HEK293 (cell line): Measurements from ENCODE around the gene TASP1.

Experiments
- CTCF ChIA-PET: fragments of 350-600 bp; formaldehyde crosslinking; extraction: SDS; loops from one replicate; lab custom pipeline; 2021; ENCODE audit warnings: antibody characterized with exemption; lab: Yijun Ruan, JAX
- POLR2A ChIA-PET: fragments of 300-600 bp; formaldehyde crosslinking; extraction: SDS; loops from one replicate; lab custom pipeline; 2020; ENCODE audit warnings: antibody characterized with exemption, inconsistent platforms; lab: Yijun Ruan, JAX
- H3K27ac ChIP-seq: fragments of 200-500 bp; sonication (Bioruptor generic); 2 replicates; pipeline ENCODE4 v1.5.1; 2014; ENCODE audit warnings: low read depth, low read length, control low read depth, inconsistent platforms; ENCODE audit errors: extremely low read depth
- H3K36me3 ChIP-seq, 2 experiments: fragments of 200-500 bp in 1 of 2; sonication (Bioruptor generic) in 1 of 2; 1 replicate in 1 of 2; 2 replicates in 1 of 2; pipeline ENCODE4 v1.5.1; 2014 to 2017; ENCODE audit warnings: inconsistent platforms in 2 of 2, low read length in 2 of 2; ENCODE audit not compliant: control insufficient read depth in 2 of 2, insufficient read depth in 1 of 2
- H3K4me1 ChIP-seq: fragments of 200-500 bp; sonication (Bioruptor generic); 2 replicates; pipeline ENCODE4 v1.5.1; 2014; ENCODE audit warnings: mild to moderate bottlenecking, low read length, inconsistent platforms; ENCODE audit not compliant: control insufficient read depth, insufficient read depth
- H3K4me3 ChIP-seq: 2 replicates; pipeline ENCODE4 v1.5.1; 2011; ENCODE audit warnings: low read depth, mild to moderate bottlenecking, control low read depth, low read length, moderate library complexity
- H3K9me3 ChIP-seq: fragments of 200-500 bp; sonication (Bioruptor generic); 2 replicates; pipeline ENCODE4 v1.5.1; 2014; ENCODE audit warnings: low read depth, low read length, inconsistent platforms; ENCODE audit not compliant: control insufficient read depth, insufficient read depth
- CTCF ChIP-seq: fragments of 450-650 bp; formaldehyde crosslinking; IDR thresholded peaks from 2 replicates; pipeline ENCODE4 v1.5.1; 2016; ENCODE audit warnings: missing biosample characterization, missing genetic modification characterization
- HOXA7 ChIP-seq: sonication (generic); formaldehyde crosslinking; IDR thresholded peaks from 2 replicates; pipeline ENCODE4 v1.8.1; 2022; ENCODE audit warnings: missing genetic modification reagents, borderline replicate concordance
- MYNN ChIP-seq: fragments of 450-650 bp; formaldehyde crosslinking; IDR thresholded peaks from 2 replicates; pipeline ENCODE4 v1.5.1; 2016; ENCODE audit warnings: missing biosample characterization, missing genetic modification characterization, borderline replicate concordance
- PATZ1 ChIP-seq: fragments of 450-650 bp; formaldehyde crosslinking; IDR thresholded peaks from 2 replicates; pipeline ENCODE4 v1.5.1; 2016; ENCODE audit warnings: missing biosample characterization, missing genetic modification characterization
- PRDM4 ChIP-seq: fragments of 450-650 bp; formaldehyde crosslinking; IDR thresholded peaks from 2 replicates; pipeline ENCODE4 v1.5.1; 2017; ENCODE audit warnings: missing biosample characterization, missing genetic modification characterization
- TCF7L2 ChIP-seq: IDR thresholded peaks from 2 replicates; pipeline ENCODE4 v1.6.1; 2011; ENCODE audit warnings: low read depth, mild to moderate bottlenecking, inconsistent platforms, low read length, moderate library complexity, borderline replicate concordance
- ZBTB17 ChIP-seq: fragments of 450-650 bp; formaldehyde crosslinking; IDR thresholded peaks from 2 replicates; pipeline ENCODE4 v1.5.1; 2016; ENCODE audit warnings: missing biosample characterization, missing genetic modification characterization
- ZBTB20 ChIP-seq: fragments of 450-650 bp; formaldehyde crosslinking; IDR thresholded peaks from 2 replicates; pipeline ENCODE4 v1.5.1; 2016; ENCODE audit warnings: missing biosample characterization, missing genetic modification characterization
- ZEB2 ChIP-seq: fragments of 450-650 bp; formaldehyde crosslinking; IDR thresholded peaks from 2 replicates; pipeline ENCODE4 v1.5.1; 2016; ENCODE audit warnings: missing biosample characterization, missing genetic modification characterization
- ZNF302 ChIP-seq: fragments of 450-650 bp; formaldehyde crosslinking; IDR thresholded peaks from 2 replicates; pipeline ENCODE4 v1.5.1; 2016; ENCODE audit warnings: missing biosample characterization, missing genetic modification characterization, low read depth
- ZNF311 ChIP-seq: fragments of 450-650 bp; formaldehyde crosslinking; IDR thresholded peaks from 2 replicates; pipeline ENCODE4 v1.5.1; 2017; ENCODE audit warnings: missing biosample characterization, missing genetic modification characterization, borderline replicate concordance
- ZNF335 ChIP-seq: fragments of 450-650 bp; formaldehyde crosslinking; conservative IDR thresholded peaks from 2 replicates; pipeline ENCODE4 v1.5.1; 2016; ENCODE audit warnings: missing biosample characterization, missing genetic modification characterization
- ZNF341 ChIP-seq: fragments of 450-650 bp; formaldehyde crosslinking; IDR thresholded peaks from 2 replicates; pipeline ENCODE4; 2016; ENCODE audit warnings: low read depth, missing biosample characterization, missing genetic modification characterization
- ZNF404 ChIP-seq: fragments of 450-650 bp; formaldehyde crosslinking; IDR thresholded peaks from 2 replicates; pipeline ENCODE4 v1.5.1; 2017; ENCODE audit warnings: missing biosample characterization, missing genetic modification characterization
- ZNF426 ChIP-seq: fragments of 450-650 bp; formaldehyde crosslinking; IDR thresholded peaks from 2 replicates; pipeline ENCODE4 v1.5.1; 2017; ENCODE audit warnings: missing biosample characterization, missing genetic modification characterization, mild to moderate bottlenecking, inconsistent platforms, moderate library complexity
- ZNF518A ChIP-seq: fragments of 450-650 bp; formaldehyde crosslinking; conservative IDR thresholded peaks from 2 replicates; pipeline ENCODE4 v1.5.1; 2016; ENCODE audit warnings: low read depth, missing biosample characterization, missing genetic modification characterization
- ZNF521 ChIP-seq: fragments of 450-650 bp; formaldehyde crosslinking; IDR thresholded peaks from 2 replicates; pipeline ENCODE4 v1.5.1; 2017; ENCODE audit warnings: missing biosample characterization, mild to moderate bottlenecking, missing genetic modification characterization
- ZNF548 ChIP-seq: fragments of 450-650 bp; formaldehyde crosslinking; IDR thresholded peaks from 2 replicates; pipeline ENCODE4 v1.5.1; 2016; ENCODE audit warnings: missing biosample characterization, missing genetic modification characterization
- ZNF555 ChIP-seq: fragments of 450-650 bp; formaldehyde crosslinking; conservative IDR thresholded peaks from 2 replicates; pipeline ENCODE4 v1.5.1; 2017; ENCODE audit warnings: missing biosample characterization, mild to moderate bottlenecking, missing genetic modification characterization, inconsistent platforms
- ZNF561 ChIP-seq: fragments of 450-650 bp; IDR thresholded peaks from 2 replicates; pipeline ENCODE4 v1.5.1; 2018; ENCODE audit warnings: missing biosample characterization, missing genetic modification characterization, borderline replicate concordance
- ZNF791 ChIP-seq: fragments of 450-650 bp; formaldehyde crosslinking; IDR thresholded peaks from 2 replicates; pipeline ENCODE4 v1.5.1; 2016; ENCODE audit warnings: missing biosample characterization, missing genetic modification characterization

The TASP1 gene

GRCh38 chr20:13639150-13639497, 392 bp upstream of the TASP1 start:
- Histone ChIP-seq H3K27ac (no peak overlapping the region; the same call in 1 of the 2 replicates), H3K4me1 (no peaks in the 10 kb centered on the region; the same call in 1 of the 2 replicates), H3K36me3 (no peaks in the 10 kb centered on the region), H3K9me3 (no peaks in the 10 kb centered on the region), H3K4me3 (peak overlapping the region; percentile 92)
- TF ChIP-seq HOXA7 = no peak
- TF ChIP-seq ZNF561 (tag by site-specific recombination) = no peak
- peak; percentile 77 for TF ChIP-seq ZNF335 (tag by site-specific recombination)
- TF ChIP-seq ZNF341 = no peak
- no peak for TF ChIP-seq ZNF791 (tag by site-specific recombination)
- no peak for TF ChIP-seq ZNF548 (tag by site-specific recombination)
- TF ChIP-seq ZEB2 = 0 out of 2 replicates have a peak, but pooled peaks have one; percentile 10
- TF ChIP-seq ZBTB20 = no peak
- TF ChIP-seq PATZ1 = no peak
- TF ChIP-seq ZNF302 (tag by site-specific recombination) = no peak
- TF ChIP-seq ZNF426 (tag by site-specific recombination) = no peak
- peak; percentile 32; the same call in 1 of the 2 replicates for TF ChIP-seq ZBTB17 (tag by site-specific recombination)
- no peak for TF ChIP-seq ZNF521 (tag by site-specific recombination)
- TF ChIP-seq ZNF555 = no peak
- 0 out of 2 replicates have a peak, but pooled peaks have one; percentile 6 for TF ChIP-seq CTCF (tag by site-specific recombination)
- TF ChIP-seq ZNF404 = no peak
- no peak for TF ChIP-seq MYNN (tag by site-specific recombination)
- no peak for TF ChIP-seq PRDM4 (tag by site-specific recombination)
- TF ChIP-seq ZNF311 (tag by site-specific recombination) = no peak
- no peak for TF ChIP-seq TCF7L2
- 0 out of 2 replicates have a peak, but pooled peaks have one; percentile 26 for TF ChIP-seq ZNF518A (tag by site-specific recombination)
- ChIA-PET CTCF (interaction anchor here (1.0 to 1.1 kb wide), 2 partner anchors 133 to 519 kb away, joined by 4 read pairs; no protein-coding TSS in a partner anchor), POLR2A (interaction anchor here (0.6 to 1.3 kb wide), 2 partner anchors 80 to 146 kb away, joined by 4 read pairs; partner anchors contain the start of genes ESF1 and NDUFAF5)
